K562 (cell line): ENCODE results near the gene F12. TPM values are rescaled to one million over a fixed set of nuclear protein-coding genes. Genes with fewer than 3 reads are reported as not detected.

Source experiments
- COPS2 ChIP-seq: fragments of 450-650 bp; conservative IDR thresholded peaks from 2 replicates; pipeline ENCODE4 v1.6.1; 2016; ENCODE audit warnings: mild to moderate bottlenecking, moderate library complexity
- ELF2 ChIP-seq: fragments of 250-450 bp; sonication (Bioruptor Pico); IDR thresholded peaks from 2 replicates; pipeline ENCODE4 v1.5.0; 2021; ENCODE audit warnings: mild to moderate bottlenecking
- GABPB2 ChIP-seq: fragments of 250-450 bp; sonication (Bioruptor Pico); conservative IDR thresholded peaks from 2 replicates; pipeline ENCODE4 v1.5.1; 2021; ENCODE audit warnings: mild to moderate bottlenecking
- LEF1 ChIP-seq: fragments of 450-650 bp; IDR thresholded peaks from 2 replicates; pipeline ENCODE4 v1.6.1; 2016; ENCODE audit warnings: mild to moderate bottlenecking
- NCOA4 ChIP-seq: fragments of 450-650 bp; IDR thresholded peaks from 2 replicates; pipeline ENCODE4 v1.6.1; 2018; ENCODE audit warnings: mild to moderate bottlenecking; ENCODE audit not compliant: partially characterized antibody
- POLR2AphosphoS5 ChIP-seq: IDR thresholded peaks from 2 replicates; pipeline ENCODE4 v1.6.1; 2011; ENCODE audit warnings: mild to moderate bottlenecking, low read depth, low read length, moderate library complexity; ENCODE audit not compliant: control insufficient read depth, insufficient read depth
- PTRF ChIP-seq: fragments of 450-650 bp; IDR thresholded peaks from 2 replicates; pipeline ENCODE4 v1.6.1; 2016; ENCODE audit warnings: mild to moderate bottlenecking, missing genetic modification characterization, missing compliant biosample characterization
- SAFB2 ChIP-seq: fragments of 200-400 bp; formaldehyde crosslinking; IDR thresholded peaks from 2 replicates; pipeline ENCODE4 v1.6.1; 2018; ENCODE audit warnings: borderline replicate concordance, low read length, low read depth, moderate library complexity; ENCODE audit not compliant: severe bottlenecking
- SPI1 ChIP-seq: IDR thresholded peaks from 2 replicates; pipeline ENCODE4 v1.6.1; 2011; ENCODE audit warnings: low read depth, low read length, control low read depth, borderline replicate concordance
- THRAP3 ChIP-seq: fragments of 450-650 bp; IDR thresholded peaks from 2 replicates; pipeline ENCODE4 v1.6.1; 2016; ENCODE audit warnings: mild to moderate bottlenecking, inconsistent platforms, borderline replicate concordance
- ZNF253 ChIP-seq: fragments of 250-450 bp; sonication (Bioruptor Pico); conservative IDR thresholded peaks from 2 replicates; pipeline ENCODE4 v1.6.1; 2021; ENCODE audit warnings: mild to moderate bottlenecking
- ZNF407 ChIP-seq: fragments of 450-650 bp; IDR thresholded peaks from 2 replicates; pipeline ENCODE4 v1.6.1; 2016; ENCODE audit warnings: low read depth
- ZNF655 ChIP-seq: fragments of 250-450 bp; sonication (Bioruptor Pico); IDR thresholded peaks from 2 replicates; pipeline ENCODE4 v1.5.0; 2021
- ZNF780A ChIP-seq: fragments of 250-450 bp; sonication (Bioruptor Pico); IDR thresholded peaks from 2 replicates; pipeline ENCODE4 v1.5.0; 2021; ENCODE audit warnings: mild to moderate bottlenecking
- polyA plus RNA-seq, 8 experiments: library from polyadenylated mRNA; depleted of rRNA in 4 of 8; stranded (reverse) in 5 of 8; unstranded in 3 of 8; fragments of >200 nt; fragmentation: Nextera tagmentation in 2 of 8; fragmentation: Illumina TruSeq in 1 of 8; extraction: Ambion mirVana in 2 of 8; extraction: Trizol in 1 of 8; gene quantifications; 2 replicates each; pipeline versions ENCODE4 v1.2.1 to v1.2.3, GENCODE V29; 2011 to 2014; ENCODE audit warnings: inconsistent platforms in 1 of 8, missing spikeins in 1 of 8
- total RNA-seq, 7 experiments: library from RNA; depleted of rRNA in 6 of 7; stranded (reverse); fragments of >200 nt in 6 of 7; fragmentation: Illumina TruSeq in 2 of 7; extraction: Trizol in 2 of 7; gene quantifications; 2 replicates each; pipeline versions ENCODE4 v1.2.1 to v1.2.3, GENCODE V29; 2011 to 2021; ENCODE audit warnings: low replicate concordance in 1 of 7
- TF ChIP-seq, protein P1 (sequence below): fragments of 250-450 bp; sonication (Bioruptor Pico); IDR thresholded peaks from 2 replicates; pipeline ENCODE4 v1.4.0; 2020; ENCODE audit warnings: mild to moderate bottlenecking, moderate library complexity

F12 gene
- total and polyA plus RNA-seq, 9 of the 15 experiments (the other 6 are each of a cell fraction or from before 2014, with no cell fraction given) = 0.59 to 18.3 (median 3.6) TPM

DNA sequence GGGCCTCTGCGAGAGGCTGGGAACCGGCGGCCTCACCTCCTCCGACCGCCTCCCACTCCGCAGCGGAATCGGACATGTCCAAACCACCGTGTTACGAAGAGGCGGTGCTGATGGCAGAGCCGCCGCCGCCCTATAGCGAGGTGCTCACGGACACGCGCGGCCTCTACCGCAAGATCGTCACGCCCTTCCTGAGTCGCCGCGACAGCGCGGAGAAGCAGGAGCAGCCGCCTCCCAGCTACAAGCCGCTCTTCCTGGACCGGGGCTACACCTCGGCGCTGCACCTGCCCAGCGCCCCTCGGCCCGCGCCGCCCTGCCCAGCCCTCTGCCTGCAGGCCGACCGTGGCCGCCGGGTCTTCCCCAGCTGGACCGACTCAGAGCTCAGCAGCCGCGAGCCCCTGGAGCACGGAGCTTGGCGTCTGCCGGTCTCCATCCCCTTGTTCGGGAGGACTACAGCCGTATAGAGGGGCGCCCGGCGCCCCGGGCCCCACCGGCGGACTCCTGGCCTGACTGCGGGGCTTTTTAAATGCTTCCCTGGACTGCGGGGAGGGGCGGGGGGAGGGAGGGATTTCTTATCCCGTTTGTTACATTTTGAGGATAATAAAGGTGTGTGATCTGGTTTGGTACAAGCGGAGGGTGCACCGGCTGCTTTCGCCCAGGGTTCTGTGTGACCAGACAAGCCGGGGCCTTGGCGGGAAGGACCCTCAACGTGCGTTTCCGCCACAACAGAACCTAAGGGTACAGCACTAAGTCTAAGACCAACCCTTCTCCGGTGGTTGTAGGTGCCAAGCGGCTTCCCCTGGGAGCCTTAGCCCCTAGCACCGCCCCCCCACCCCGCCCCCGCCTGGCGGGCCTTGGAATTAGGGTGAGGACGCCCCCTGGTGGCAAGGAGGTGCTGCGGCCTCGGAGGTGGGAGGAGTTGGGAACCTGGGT lies 46.6 kb upstream of the F12 start (continued):
- TF ChIP-seq PTRF (tag) = no peak
- no peak for TF ChIP-seq SAFB2
- no peak for TF ChIP-seq POLR2AphosphoS5
- no peak for TF ChIP-seq ZNF655 (CRISPR knock-in tag)
- TF ChIP-seq LEF1 = no peak
- no peak for TF ChIP-seq SPI1
- no peak for TF ChIP-seq GABPB2 (CRISPR knock-in tag)
- TF ChIP-seq ZNF780A (CRISPR knock-in tag) = no peak
- TF ChIP-seq ELF2 = no peak
- TF ChIP-seq, protein P1, sequence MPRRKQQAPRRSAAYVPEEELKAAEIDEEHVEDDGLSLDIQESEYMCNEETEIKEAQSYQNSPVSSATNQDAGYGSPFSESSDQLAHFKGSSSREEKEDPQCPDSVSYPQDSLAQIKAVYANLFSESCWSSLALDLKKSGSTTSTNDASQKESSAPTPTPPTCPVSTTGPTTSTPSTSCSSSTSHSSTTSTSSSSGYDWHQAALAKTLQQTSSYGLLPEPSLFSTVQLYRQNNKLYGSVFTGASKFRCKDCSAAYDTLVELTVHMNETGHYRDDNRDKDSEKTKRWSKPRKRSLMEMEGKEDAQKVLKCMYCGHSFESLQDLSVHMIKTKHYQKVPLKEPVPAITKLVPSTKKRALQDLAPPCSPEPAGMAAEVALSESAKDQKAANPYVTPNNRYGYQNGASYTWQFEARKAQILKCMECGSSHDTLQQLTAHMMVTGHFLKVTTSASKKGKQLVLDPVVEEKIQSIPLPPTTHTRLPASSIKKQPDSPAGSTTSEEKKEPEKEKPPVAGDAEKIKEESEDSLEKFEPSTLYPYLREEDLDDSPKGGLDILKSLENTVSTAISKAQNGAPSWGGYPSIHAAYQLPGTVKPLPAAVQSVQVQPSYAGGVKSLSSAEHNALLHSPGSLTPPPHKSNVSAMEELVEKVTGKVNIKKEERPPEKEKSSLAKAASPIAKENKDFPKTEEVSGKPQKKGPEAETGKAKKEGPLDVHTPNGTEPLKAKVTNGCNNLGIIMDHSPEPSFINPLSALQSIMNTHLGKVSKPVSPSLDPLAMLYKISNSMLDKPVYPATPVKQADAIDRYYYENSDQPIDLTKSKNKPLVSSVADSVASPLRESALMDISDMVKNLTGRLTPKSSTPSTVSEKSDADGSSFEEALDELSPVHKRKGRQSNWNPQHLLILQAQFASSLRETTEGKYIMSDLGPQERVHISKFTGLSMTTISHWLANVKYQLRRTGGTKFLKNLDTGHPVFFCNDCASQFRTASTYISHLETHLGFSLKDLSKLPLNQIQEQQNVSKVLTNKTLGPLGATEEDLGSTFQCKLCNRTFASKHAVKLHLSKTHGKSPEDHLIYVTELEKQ (CRISPR knock-in tag) = no peak
- no peak for TF ChIP-seq THRAP3
- no peak for TF ChIP-seq ZNF407
- TF ChIP-seq ZNF253 (CRISPR knock-in tag) = no peak
- TF ChIP-seq COPS2 = no peak
- no peak for TF ChIP-seq NCOA4
